Measurements from ENCODE around the gene PTGFRN. TPM values are rescaled to one million over a fixed set of nuclear protein-coding genes. Genes with fewer than 3 reads are reported as not detected.

Gene PTGFRN
- total and polyA plus RNA-seq, 2 of the 4 experiments (the other 2 are of a cell fraction), result 0.90 to 1.1 TPM

DNA sequence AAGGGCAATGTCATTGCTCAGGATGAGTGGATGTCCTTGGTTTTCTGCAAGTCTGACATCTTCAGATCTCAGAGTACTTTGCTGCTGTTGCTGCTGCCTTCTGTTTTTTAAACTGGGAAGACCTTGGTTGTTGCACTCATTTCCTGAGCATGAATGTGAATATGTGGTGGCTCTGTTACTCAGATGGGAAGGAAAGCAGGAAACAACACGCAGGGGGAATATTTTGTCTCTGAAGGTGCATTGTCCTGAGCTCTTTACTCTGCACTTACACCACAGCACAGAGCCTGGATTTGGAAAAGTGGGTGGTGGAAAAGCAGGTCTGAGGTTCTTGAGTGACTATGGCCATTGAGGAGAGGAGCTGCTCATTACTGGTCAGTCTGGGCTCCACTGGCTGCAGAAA, 36.3 kb downstream of the PTGFRN start:
- no peak overlapping the region for H3K56ac ChIP-seq (ENCODE audit: extremely low read depth, insufficient read depth, low read length)
- no peak overlapping the region for H4K5ac ChIP-seq (ENCODE audit: low read depth, low read length)
- H3K4me1 ChIP-seq (ENCODE audit: control insufficient read depth, insufficient read depth, low read length), result no peaks in the 10 kb centered on the region
- in situ Hi-C loops (cut with MboI; ENCODE audit: low sequenced_read_pairs) (no loop called here), intact Hi-C loops (cut with micrococcal nuclease) (no loop called here), dilution Hi-C loops (cut with HindIII; ENCODE audit: low sequenced_read_pairs, unreplicated experiment) (no loop called here)
- H2BK15ac ChIP-seq (ENCODE audit: low read depth, low read length), result no peak overlapping the region
- POLR2A ChIA-PET (ENCODE audit: unreplicated experiment), result no interaction called here
- BruUV-seq (replicated peaks), result no TSS peak
- no peaks in the 10 kb centered on the region for H3K36me3 ChIP-seq (ENCODE audit: control insufficient read depth, insufficient read depth, low read length)
- no peak overlapping the region for H2AFZ ChIP-seq (replicated peaks; ENCODE audit: low read length, poor library complexity)
- H2BK5ac ChIP-seq (ENCODE audit: low read depth, low read length, poor library complexity, severe bottlenecking), result no peak overlapping the region
- H3K4me2 ChIP-seq (ENCODE audit: low read depth, low read length), result no peak overlapping the region
- TF ChIP-seq MAFK (IDR thresholded peaks at IDR 0.05; ENCODE audit: low read depth, low read length) (no peak), FOS (IDR thresholded peaks at IDR 0.05; ENCODE audit: low read depth, low read length) (no peak), MXI1 (IDR thresholded peaks at IDR 0.05; ENCODE audit: borderline replicate concordance, low read depth, low read length) (no peak), RCOR1 (IDR thresholded peaks at IDR 0.05; ENCODE audit: insufficient replicate concordance, low read length) (no peak), CEBPB (IDR thresholded peaks at IDR 0.05; ENCODE audit: low read depth, low read length) (no peak), BHLHE40 (IDR thresholded peaks at IDR 0.05; ENCODE audit: low read depth, low read length) (no peak), USF2 (IDR thresholded peaks at IDR 0.05; ENCODE audit: low read depth, low read length) (no peak), NFE2L2 (IDR thresholded peaks at IDR 0.05; ENCODE audit: low read depth, low read length) (no peak), CHD1 (IDR thresholded peaks at IDR 0.05; ENCODE audit: low read depth, low read length) (no peak), ELK1 (IDR thresholded peaks at IDR 0.05; ENCODE audit: borderline replicate concordance, low read depth, low read length) (no peak), MAZ (IDR thresholded peaks at IDR 0.05; ENCODE audit: borderline replicate concordance, low read depth, low read length) (no peak), SMC3 (IDR thresholded peaks at IDR 0.05; ENCODE audit: low read depth, low read length) (no peak)
- TF ChIP-seq, protein P1, sequence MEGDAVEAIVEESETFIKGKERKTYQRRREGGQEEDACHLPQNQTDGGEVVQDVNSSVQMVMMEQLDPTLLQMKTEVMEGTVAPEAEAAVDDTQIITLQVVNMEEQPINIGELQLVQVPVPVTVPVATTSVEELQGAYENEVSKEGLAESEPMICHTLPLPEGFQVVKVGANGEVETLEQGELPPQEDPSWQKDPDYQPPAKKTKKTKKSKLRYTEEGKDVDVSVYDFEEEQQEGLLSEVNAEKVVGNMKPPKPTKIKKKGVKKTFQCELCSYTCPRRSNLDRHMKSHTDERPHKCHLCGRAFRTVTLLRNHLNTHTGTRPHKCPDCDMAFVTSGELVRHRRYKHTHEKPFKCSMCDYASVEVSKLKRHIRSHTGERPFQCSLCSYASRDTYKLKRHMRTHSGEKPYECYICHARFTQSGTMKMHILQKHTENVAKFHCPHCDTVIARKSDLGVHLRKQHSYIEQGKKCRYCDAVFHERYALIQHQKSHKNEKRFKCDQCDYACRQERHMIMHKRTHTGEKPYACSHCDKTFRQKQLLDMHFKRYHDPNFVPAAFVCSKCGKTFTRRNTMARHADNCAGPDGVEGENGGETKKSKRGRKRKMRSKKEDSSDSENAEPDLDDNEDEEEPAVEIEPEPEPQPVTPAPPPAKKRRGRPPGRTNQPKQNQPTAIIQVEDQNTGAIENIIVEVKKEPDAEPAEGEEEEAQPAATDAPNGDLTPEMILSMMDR (conservative IDR thresholded peaks at IDR 0.05; ENCODE audit: low read depth, low read length), result no peak
- no CpG with 5 or more reads among the region's 1 CpG for WGBS, 2 experiments (ENCODE audit: extremely low coverage in 2 of 2, insufficient read length in 1 of 2)
- H3K9me1 ChIP-seq (ENCODE audit: insufficient read depth, low read length), result no peaks in the 10 kb centered on the region
- CTCF ChIA-PET, result interaction anchor here (1.0 kb wide), 1 partner anchor 209 kb away, joined by 3 read pairs; no protein-coding TSS in a partner anchor
- no peak overlapping the region for H2AK9ac ChIP-seq (replicated peaks; ENCODE audit: low read depth, low read length, poor library complexity)
- no peak overlapping the region for H4K8ac ChIP-seq (ENCODE audit: low read depth in 2 of 2, low read length in 2 of 2)
- H3K18ac ChIP-seq (ENCODE audit: low read depth, low read length), result no peak overlapping the region
- no peak for ATAC-seq (ENCODE audit: low read depth)
- no peaks in the 10 kb centered on the region for H3K79me1 ChIP-seq (ENCODE audit: low read depth in 1 of 2, low read length in 2 of 2)
- H2AK5ac ChIP-seq (ENCODE audit: low read depth, low read length), result no peak overlapping the region
- H3K9ac ChIP-seq (ENCODE audit: low read depth, low read length), result no peak overlapping the region
- no peak for DNase-seq
- H2BK20ac ChIP-seq (ENCODE audit: low read depth, low read length), result no peak overlapping the region
- H3K27ac ChIP-seq (ENCODE audit: insufficient read depth, low read length), result no peak overlapping the region
- peaks cover 4% of the 10 kb centered on the region; the same call in 1 of the 2 replicates for H3K27me3 ChIP-seq (ENCODE audit: control insufficient read depth, insufficient read depth, low read length)
- H2BK120ac ChIP-seq (ENCODE audit: low read depth, low read length), result no peak overlapping the region
- H4K20me1 ChIP-seq (ENCODE audit: insufficient read depth, low read length), result no peaks in the 10 kb centered on the region
- no peak overlapping the region for H4K91ac ChIP-seq (ENCODE audit: insufficient read depth, low read depth, low read length)
- no peak overlapping the region for H3K14ac ChIP-seq (replicated peaks; ENCODE audit: low read depth, low read length)
- no peak overlapping the region for H3K4me3 ChIP-seq (ENCODE audit: insufficient read depth, low read depth, low read length)
- no peak overlapping the region for H3K23ac ChIP-seq (ENCODE audit: low read depth, low read length)
- H3K4ac ChIP-seq (ENCODE audit: low read depth, low read length), result no peak overlapping the region
- no peaks in the 10 kb centered on the region for H3K9me3 ChIP-seq (ENCODE audit: control insufficient read depth, insufficient read depth, low read length)
